HepG2 (cell line): Measurements from ENCODE around the gene SEMA7A. TPM values are rescaled to one million over a fixed set of nuclear protein-coding genes. Genes with fewer than 3 reads are reported as not detected.

Experiments used
- BORCS8-MEF2B ChIP-seq: sonication (generic); formaldehyde crosslinking; IDR thresholded peaks from 2 replicates; pipeline ENCODE4 v1.8.0; 2022; ENCODE audit warnings: mild to moderate bottlenecking, missing genetic modification reagents
- ETS1 ChIP-seq: sonication (generic); formaldehyde crosslinking; IDR thresholded peaks from 2 replicates; pipeline ENCODE4 v1.4.0; 2020; ENCODE audit warnings: missing genetic modification reagents
- HIVEP1 ChIP-seq: sonication (generic); formaldehyde crosslinking; IDR thresholded peaks from 2 replicates; pipeline ENCODE4 v1.4.0; 2020; ENCODE audit warnings: mild to moderate bottlenecking, missing genetic modification reagents
- HMGXB3 ChIP-seq: sonication (generic); formaldehyde crosslinking; IDR thresholded peaks from 2 replicates; pipeline ENCODE4 v1.4.0; 2020; ENCODE audit warnings: missing genetic modification reagents, borderline replicate concordance
- KDM2A ChIP-seq: sonication (generic); formaldehyde crosslinking; IDR thresholded peaks from 2 replicates; pipeline ENCODE4 v1.4.0; 2020; ENCODE audit warnings: low read depth, missing genetic modification reagents, borderline replicate concordance
- NONO ChIP-seq, 2 experiments: fragments of 450-650 bp in 1 of 2; sonication (generic) in 1 of 2; formaldehyde crosslinking in 1 of 2; IDR thresholded peaks in 1 of 2; conservative IDR thresholded peaks in 1 of 2; 2 replicates each; pipeline versions ENCODE4 v1.6.1 to v1.8.0; 2017 to 2022; ENCODE audit warnings: mild to moderate bottlenecking in 1 of 2, missing genetic modification reagents in 1 of 2, moderate library complexity in 1 of 2
- RBFOX2 ChIP-seq: fragments of 200-400 bp; formaldehyde crosslinking; IDR thresholded peaks from 2 replicates; pipeline ENCODE4 v1.6.1; 2017; ENCODE audit warnings: low read depth, mild to moderate bottlenecking, low read length
- SNAPC4 ChIP-seq: sonication (generic); formaldehyde crosslinking; IDR thresholded peaks from 2 replicates; pipeline ENCODE4 v1.4.0; 2020; ENCODE audit warnings: mild to moderate bottlenecking, missing genetic modification reagents
- THRA ChIP-seq: sonication (generic); formaldehyde crosslinking; IDR thresholded peaks from 2 replicates; pipeline ENCODE4 v1.4.0; 2020; ENCODE audit warnings: missing genetic modification reagents, borderline replicate concordance
- ZNF280D ChIP-seq: sonication (generic); formaldehyde crosslinking; IDR thresholded peaks from 2 replicates; pipeline ENCODE4 v1.5.1; 2020; ENCODE audit warnings: mild to moderate bottlenecking, missing genetic modification reagents
- ZNF33B ChIP-seq: sonication (generic); formaldehyde crosslinking; IDR thresholded peaks from 2 replicates; pipeline ENCODE4 v1.5.1; 2020; ENCODE audit warnings: mild to moderate bottlenecking, missing genetic modification reagents
- polyA plus RNA-seq, 8 experiments: library from polyadenylated mRNA; depleted of rRNA in 3 of 8; stranded (reverse) in 7 of 8; unstranded in 1 of 8; fragments of >200 nt; fragmentation: Illumina TruSeq in 4 of 8; extraction: Trizol in 4 of 8; gene quantifications; 2 replicates each; pipeline versions ENCODE4 v1.2.1 to v1.2.3, GENCODE V29; 2011 to 2016; ENCODE audit warnings: low read depth in 4 of 8, missing spikeins in 1 of 8, mixed read lengths in 1 of 8; ENCODE audit not compliant: insufficient read depth in 1 of 8
- total RNA-seq, 5 experiments: library from RNA; depleted of rRNA; stranded (reverse); fragments of >200 nt; fragmentation: Illumina TruSeq; extraction: Trizol; gene quantifications; 2 replicates each; pipeline ENCODE4 v1.2.3, GENCODE V29; 2016; ENCODE audit warnings: low read depth in 1 of 5

SEMA7A gene
- total and polyA plus RNA-seq, 2 of the 13 experiments (the other 11 are each of a cell fraction or from before 2014, with no cell fraction given) = 9.0 to 15.8 TPM

- TF ChIP-seq ETS1 (no peak), ZNF280D (no peak), SNAPC4 (no peak), HIVEP1 (CRISPR knock-in tag) (no peak), THRA (CRISPR knock-in tag) (peak; percentile 46; the same call in 1 of the 2 replicates), KDM2A (peak; percentile 73; the same call in 1 of the 2 replicates), RBFOX2 (no peak), BORCS8-MEF2B (CRISPR knock-in tag) (no peak), NONO (IDR thresholded peaks at IDR 0.05) (no peak), NONO (CRISPR knock-in tag; conservative IDR thresholded peaks at IDR 0.05) (no peak; the same call in 1 of the 2 replicates), ZNF33B (0 out of 2 replicates have a peak, but pooled peaks have one; percentile 55), HMGXB3 (no peak; the same call in 1 of the 2 replicates)
Measured at GRCh38 chr15:74382004-74382816, 51.5 kb downstream of the SEMA7A start (continued).
